ENCODE results near the gene REPS1. TPM values are rescaled to one million over a fixed set of nuclear protein-coding genes. Genes with fewer than 3 reads are reported as not detected.

Gene REPS1
- total and polyA plus RNA-seq, 11 donors, result 16.3 to 65.8 (median 38.3) TPM

GRCh38 chr6:138865480-138866109 lies 122.5 kb downstream of the REPS1 start:
- H3K27me3 ChIP-seq, result no peaks in the 10 kb centered on the region
- no peaks in the 10 kb centered on the region for H3K9me3 ChIP-seq
- peaks cover 0 to 49% (median 16%) of the 10 kb centered on the region in 12 donors for H3K4me1 ChIP-seq
- intact Hi-C loops (cut with DNase I), result loop anchor here in 1 of 10 donors (5.0 kb wide), 1 partner anchor 33 kb away; no protein-coding TSS in a partner anchor
- WGBS, 4 donors, result 76 to 81% (median 78%) methylated on average over 6 of the region's 6 CpGs
- ATAC-seq, result no peak
- no peaks in the 10 kb centered on the region for H3K36me3 ChIP-seq
- peak overlapping the region in 8 of 12 donors; percentile 72 to 96 (median 84) for H3K27ac ChIP-seq
- TF ChIP-seq CTCF (IDR thresholded peaks at IDR 0.05) (no peak), POLR2A (IDR thresholded peaks at IDR 0.05) (no peak)
- H3K4me3 ChIP-seq, result peak overlapping the region in 6 of 12 donors; percentile 4 to 38 (median 20)
- DNase-seq, result no peak

- DNase-seq, result no peak
- Histone ChIP-seq H3K27me3 (no peaks in the 10 kb centered on the region), H3K36me3 (no peaks in the 10 kb centered on the region), H3K4me1 (peaks cover 0 to 42% (median 11%) of the 10 kb centered on the region in 12 donors), H3K9me3 (peaks cover 0 to 1% (median 0%) of the 10 kb centered on the region in 12 donors), H3K4me3 (peak overlapping the region in 8 of 12 donors; percentile 4 to 38 (median 16)), H3K27ac (peak overlapping the region; percentile 63 to 96 (median 82))
- TF ChIP-seq POLR2A (IDR thresholded peaks at IDR 0.05), result no peak
- no peak for TF ChIP-seq CTCF (IDR thresholded peaks at IDR 0.05)
- peak in 2 of 4 donors; percentile 3 to 20 for ATAC-seq
- WGBS, 4 donors, result 20 to 28% (median 22%) methylated on average over 6 of the region's 6 CpGs
- intact Hi-C loops (cut with DNase I), result no loop called here
Measured at GRCh38 chr6:138864343-138864890, 123.6 kb downstream of the REPS1 start.

GRCh38 chr6:138863321-138863720 lies 124.7 kb downstream of the REPS1 start:
- H3K36me3 ChIP-seq, result no peaks in the 10 kb centered on the region
- 53 to 65% (median 55%) methylated on average over 9 of the region's 9 CpGs for WGBS, 4 donors
- ATAC-seq (peak; percentile 82 to 94 (median 90)), DNase-seq (peak in 4 of 5 donors; percentile 13 to 66 (median 54))
- peak overlapping the region; percentile 63 to 96 (median 82) for H3K27ac ChIP-seq
- peaks cover 0 to 31% (median 3%) of the 10 kb centered on the region in 12 donors for H3K4me1 ChIP-seq
- intact Hi-C loops (cut with DNase I), result loop anchor here in 1 of 10 donors (2.0 kb wide), 1 partner anchor 19 kb away; no protein-coding TSS in a partner anchor
- peaks cover 0 to 4% (median 0%) of the 10 kb centered on the region in 12 donors for H3K9me3 ChIP-seq
- H3K4me3 ChIP-seq, result no peak overlapping the region
- H3K27me3 ChIP-seq, result no peaks in the 10 kb centered on the region
- TF ChIP-seq POLR2A (IDR thresholded peaks at IDR 0.05) (no peak), CTCF (IDR thresholded peaks at IDR 0.05) (no peak)

- TF ChIP-seq CTCF (IDR thresholded peaks at IDR 0.05), result no peak
- TF ChIP-seq POLR2A (IDR thresholded peaks at IDR 0.05), result no peak
- WGBS, 4 donors, result 64 to 77% (median 74%) methylated on average over 8 of the region's 8 CpGs
- no peak for ATAC-seq
Measured at GRCh38 chr6:138862456-138862855, 125.6 kb downstream of the REPS1 start.

More at GRCh38 chr6:138862456-138862855, 125.6 kb downstream of the REPS1 start:
- no peak for DNase-seq
- Histone ChIP-seq H3K4me3 (no peak overlapping the region), H3K4me1 (peaks cover 0 to 24% (median 2%) of the 10 kb centered on the region in 12 donors), H3K36me3 (no peaks in the 10 kb centered on the region), H3K27ac (peak overlapping the region in 11 of 12 donors; percentile 63 to 96 (median 82)), H3K27me3 (no peaks in the 10 kb centered on the region), H3K9me3 (peaks cover 0 to 4% (median 0%) of the 10 kb centered on the region in 12 donors)
- intact Hi-C loops (cut with DNase I), result loop anchor here in 1 of 10 donors (2.0 kb wide), 1 partner anchor 18 kb away; no protein-coding TSS in a partner anchor
